Anterior cingulate cortex (tissue), 58 donors: ENCODE measurements around the gene UBAP1.
A peak's percentile ranks its signal among the peaks of the same experiment; 100 is the strongest.
"Not testable (repeated sequence)": the region's sequence is repeated elsewhere in the genome, so short reads cannot be mapped to it uniquely, and the experiment has no call there.

Source experiments
- DNase-seq, 58 donors: peaks; one replicate each; lab custom pipeline; 2025; lab: John Stamatoyannopoulos, UW

Gene UBAP1

DNA sequence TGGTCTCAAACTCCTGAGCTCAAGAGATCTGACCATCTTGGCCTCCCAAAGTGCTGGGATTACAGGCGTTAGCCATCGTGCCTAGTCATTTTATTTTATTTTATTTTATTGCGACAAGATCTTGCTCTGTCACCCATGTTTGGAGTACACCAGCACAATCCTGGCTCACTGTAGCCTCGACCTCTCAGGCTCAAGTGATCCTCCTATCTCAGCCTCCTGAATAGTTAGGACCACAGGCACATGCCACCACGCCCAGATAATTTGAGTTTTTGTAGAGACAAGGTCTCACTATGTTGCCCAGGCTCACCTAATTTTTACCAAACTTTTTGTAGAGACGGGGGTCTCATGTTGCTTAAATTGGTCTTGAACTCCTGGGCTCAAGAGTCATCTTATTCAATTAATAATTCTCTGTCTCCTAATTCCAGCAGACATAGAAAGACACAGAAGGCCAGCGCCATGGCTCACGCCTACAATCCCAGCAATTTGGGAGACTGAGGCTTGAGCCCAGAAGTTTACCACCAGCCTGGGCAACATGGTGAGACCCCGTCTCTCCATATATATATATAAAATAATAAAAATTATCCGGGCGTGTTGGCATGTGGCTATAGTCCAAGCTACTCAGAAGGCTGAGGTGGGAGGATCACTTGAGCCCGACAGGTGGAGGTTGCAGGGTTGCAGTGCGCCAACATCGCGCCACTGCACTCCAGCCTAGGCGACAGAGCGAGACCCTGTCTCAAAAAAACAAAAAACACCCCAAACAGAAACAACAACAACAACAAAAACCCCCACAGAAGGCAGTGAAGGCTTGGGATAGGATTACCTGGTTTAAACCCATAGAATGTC, 1.0 kb upstream of the UBAP1 start:
- no peak for DNase-seq

DNA sequence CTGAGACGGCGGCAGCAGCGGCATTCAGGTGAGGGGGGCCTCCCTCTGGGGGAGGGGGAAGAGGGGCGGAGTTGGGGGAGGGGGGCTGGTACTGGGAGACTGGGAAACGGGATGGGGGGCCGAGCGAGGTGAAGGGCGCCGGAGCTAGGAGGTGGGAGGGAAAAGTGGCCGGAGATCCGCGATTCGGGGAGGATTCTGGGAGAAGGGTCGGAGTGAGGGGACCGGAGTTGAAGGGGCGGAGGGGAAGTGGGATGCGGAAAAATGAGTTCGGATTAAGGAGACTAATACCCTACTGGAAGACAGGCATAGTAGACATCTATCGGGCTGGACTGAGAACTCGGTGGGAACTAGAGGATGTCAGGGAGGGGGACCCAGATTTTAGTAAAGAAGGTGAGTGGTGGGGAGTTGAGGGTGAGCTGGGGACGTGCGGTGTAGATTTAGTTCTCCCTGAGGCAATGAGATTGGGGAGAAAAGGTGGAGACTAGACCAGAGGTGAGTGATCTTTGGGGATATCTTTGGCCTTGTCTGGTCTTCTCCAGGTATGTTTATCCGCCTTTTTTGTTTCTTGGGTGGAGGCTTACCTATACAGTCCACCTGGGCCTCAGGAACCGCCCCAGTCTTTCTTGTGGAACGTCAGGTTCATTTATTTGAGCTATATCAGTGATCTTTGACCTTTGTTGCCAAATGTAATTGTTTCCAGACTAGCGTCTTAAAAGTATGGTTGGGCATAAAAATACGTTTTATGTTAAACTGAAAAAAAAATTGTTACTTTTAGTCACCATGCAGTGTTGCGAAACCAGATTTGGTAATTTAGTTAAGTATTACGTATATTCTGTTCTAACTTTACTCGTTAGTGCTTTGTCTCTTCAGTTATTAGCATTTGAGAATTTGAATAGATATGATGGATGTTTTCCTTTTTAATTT, 632 bp downstream of the UBAP1 start:
- DNase-seq: peak in 7 of 58 donors; percentile 21 to 80 (median 57)

DNA sequence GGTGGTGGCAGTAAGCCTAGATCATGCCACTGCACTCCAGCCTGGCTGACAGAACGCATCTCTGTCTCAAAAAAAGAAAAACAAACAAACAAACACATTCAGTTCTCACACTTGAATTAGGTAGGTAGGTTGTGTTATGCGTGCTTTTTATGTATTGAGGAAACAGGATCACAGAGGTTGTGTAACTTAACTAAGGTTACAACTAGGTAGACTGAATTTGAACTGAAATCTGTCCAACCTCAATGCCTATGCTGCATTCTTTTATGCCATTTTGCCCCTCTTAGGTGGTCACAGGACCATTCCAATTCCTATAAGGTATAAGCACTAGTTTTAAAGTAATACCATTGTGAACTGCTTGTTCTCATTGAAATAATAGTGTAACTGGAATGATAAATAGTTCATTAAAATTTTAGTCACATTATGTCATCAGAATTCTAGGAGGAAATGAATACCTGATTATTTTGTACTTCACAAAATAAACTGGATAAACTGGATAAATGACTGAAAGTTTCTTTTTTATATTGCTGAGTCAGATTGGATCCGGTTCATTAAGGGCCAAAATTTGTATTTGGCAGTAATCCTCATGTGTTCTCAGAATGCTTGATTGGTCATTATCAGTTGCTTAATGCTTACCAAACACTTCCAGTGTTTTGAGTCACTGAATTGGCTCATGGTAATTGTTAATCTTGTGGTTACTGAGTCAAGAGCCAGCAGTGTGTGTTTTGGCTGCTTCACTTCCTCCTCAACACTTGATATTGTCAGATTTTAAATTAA, 7.1 kb downstream of the UBAP1 start:
- peak in 1 of 58 donors; percentile 43 for DNase-seq

DNA sequence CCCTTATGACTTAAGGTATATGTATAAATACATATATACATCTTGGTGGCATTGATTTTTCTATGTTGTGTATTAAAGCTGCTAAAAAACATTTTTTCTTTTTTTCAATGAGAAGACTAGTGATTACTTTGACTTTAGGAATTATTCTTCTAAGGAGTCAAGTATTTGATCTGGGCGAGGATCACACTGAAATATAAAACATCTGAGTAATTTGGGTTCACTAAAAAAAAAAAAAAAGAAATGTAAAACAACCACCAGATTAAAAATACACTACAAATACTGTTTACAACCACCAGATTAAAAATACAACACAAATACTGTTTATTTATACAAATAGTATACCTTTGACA, 9.0 kb downstream of the UBAP1 start:
- no peak for DNase-seq

DNA sequence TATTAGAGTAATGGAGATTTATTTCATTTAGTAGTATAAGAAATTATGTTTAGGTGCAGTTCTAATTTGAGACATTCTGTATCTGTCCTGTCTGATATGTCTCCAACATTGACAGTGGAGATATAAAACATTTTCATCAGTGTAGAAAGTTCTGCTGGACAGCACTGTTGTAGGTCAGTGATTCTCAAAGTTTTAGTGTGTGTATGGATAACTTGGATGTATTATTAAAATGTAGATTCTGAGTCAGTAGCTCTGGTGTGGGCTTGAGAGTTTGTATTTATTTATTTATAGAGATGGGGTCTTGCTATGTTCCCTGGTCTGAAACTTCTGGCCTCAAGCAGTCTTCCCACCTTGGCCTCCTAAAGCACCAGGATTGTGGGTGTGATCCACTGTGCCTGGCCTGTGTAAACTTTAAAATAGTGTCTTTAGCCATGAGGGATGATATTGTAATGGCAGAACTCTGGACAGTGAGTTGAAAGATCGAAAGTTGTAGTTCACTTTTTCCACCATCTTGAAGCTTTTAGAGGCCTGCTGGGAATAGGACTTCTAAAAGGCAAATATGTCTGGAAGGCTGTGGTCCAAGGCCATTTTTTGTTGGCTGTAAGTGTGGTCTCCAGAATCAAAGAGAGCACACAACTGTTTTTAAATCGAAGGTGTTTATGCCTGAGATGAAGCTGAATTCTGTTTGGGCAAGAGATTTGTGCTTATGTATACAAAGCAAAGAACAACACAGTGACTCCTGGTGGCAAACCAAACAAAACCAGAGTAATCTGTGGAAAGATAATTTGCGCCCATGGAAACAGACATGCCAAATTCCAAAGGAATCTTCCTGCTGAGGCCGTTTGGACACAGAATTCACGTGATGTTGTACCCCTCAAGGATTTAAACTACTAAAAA, 12.4 kb downstream of the UBAP1 start:
- DNase-seq: no peak

DNA sequence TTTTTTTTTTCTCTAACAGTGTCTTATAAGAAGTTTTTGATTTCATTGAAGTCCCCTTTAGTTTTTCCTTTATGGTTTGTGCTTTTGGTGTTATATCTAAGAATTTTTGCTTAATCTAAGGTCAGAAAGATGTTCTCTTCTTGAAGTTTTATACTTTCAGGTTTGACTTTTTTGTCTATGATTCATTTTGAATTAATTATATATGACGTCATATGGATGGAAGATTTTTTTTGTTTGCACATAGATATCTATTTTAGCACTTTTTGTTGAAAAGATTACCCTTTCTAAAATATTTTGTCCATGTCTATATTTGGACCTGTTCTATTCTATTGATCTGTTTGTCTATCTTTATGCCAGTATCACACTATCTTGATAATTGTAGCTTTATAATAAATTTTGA, 16.3 kb downstream of the UBAP1 start:
- DNase-seq: no peak

DNA sequence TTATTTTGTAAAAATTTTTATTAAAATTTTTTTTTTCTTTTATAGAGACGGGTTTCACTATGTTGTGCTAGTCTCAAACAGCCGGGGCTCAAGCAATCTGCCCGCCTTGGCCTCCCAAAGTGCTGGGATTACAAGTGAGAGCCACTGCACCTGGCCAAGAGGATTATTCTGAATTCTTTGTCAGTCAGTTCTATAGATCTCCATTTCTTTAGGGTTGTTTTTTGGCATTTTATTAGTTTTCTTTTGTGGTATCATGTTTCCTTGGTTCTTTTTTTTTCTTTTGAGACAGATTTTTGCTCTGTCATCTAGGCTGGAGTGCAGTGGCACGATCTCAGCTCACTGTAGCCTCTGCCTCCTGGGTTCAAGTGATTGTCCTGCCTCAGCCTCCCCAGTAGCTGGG, 18.4 kb downstream of the UBAP1 start:
- not testable (repeated sequence) for DNase-seq

DNA sequence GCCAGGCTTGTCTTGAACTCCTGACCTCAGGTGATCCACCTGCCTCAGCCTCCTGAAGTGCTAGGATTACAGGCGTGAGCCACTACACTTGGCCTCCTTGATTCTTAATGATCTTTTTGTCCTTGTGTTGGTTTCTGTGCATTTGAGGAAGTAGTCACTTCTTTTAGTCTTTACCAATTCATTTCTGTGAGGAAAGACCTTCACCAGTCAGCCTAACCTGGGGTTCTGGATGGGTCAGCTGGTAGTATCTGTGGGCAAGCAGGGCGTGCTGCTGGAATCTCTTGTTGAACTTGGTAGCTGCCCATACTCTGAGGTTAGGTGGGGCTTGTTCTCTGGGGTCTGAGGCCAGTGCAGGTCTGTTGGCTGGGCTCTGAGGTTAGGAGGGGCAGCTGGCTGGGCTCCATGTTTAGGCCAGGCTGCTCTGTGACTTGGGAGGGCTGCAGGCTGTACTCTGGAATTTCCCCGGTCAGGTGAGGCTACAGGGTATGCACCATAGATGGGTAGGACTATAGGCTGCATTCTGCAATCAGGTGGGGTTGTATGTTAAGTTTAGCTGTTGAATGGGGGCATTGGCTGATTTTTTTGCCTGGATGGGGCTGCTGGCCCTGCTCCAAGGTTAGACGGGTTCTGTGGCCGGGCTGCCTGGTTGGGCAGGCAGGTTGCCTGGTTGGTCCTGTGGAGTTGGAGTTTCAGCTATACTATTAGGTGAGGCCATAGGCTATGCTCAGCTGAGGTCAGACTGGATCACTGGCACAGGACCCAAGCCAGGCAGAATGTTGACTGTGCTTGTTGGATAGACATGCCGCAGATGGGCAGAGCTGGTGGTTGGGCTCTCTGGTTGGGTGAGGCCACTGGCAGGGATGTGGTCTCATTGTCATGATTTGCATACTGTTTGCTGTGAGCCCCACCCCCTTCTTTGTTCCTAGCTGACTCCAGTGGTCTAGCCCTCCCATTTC, 19.2 kb downstream of the UBAP1 start:
- no peak for DNase-seq

DNA sequence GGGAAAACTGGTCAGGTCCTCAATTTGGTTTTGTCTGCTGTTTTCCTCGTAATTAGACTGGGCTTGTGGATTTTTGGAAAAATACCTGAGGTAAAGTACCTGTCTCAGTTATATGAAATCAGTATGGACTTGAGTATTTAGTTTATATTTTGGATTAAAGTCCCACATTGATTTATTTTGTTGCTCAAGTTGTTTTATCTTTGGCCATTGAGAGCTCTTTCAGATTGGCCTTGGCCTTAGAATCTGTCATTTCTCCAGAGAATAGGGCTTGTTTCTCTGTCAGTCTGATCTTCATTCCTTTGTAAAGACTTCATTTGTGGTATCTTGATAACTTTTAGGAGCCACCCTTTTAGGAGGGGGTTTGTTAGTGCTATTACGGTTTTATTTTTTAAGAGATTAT, 21.2 kb downstream of the UBAP1 start:
- DNase-seq: no peak

DNA sequence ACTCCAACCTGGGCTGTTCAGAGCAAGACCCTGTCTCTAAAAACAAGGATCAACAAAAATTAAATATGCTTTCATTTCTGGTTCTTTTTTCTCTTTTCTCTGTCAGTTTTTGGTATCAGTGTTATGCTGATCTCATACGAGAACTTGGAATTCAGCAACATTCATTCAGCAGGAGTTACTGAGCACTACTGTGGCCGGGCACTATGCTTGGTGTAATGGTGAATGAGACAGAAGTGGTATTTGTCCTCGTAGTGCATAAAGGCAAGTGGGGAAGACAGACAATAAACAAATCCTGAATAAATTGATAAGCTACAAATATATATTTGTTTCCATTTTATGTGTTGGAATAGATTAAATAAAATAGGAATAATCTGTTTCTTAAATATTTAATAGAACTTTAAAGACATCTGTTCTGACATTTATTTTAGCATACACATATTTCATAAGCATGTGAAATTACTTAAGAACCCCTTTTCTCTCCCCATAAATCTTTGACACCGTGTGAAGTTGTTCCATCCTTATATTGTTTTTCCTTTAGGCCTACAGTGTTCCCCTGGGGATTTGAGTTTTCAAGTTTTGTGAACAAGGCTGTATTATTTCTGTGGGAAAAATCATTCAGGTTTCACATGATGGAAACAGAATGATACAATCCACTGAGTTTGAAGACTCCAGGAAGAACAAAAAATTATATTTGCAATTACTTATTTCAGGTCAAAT, 24.6 kb downstream of the UBAP1 start:
- peak in 3 of 58 donors; percentile 1 to 9 (median 4) for DNase-seq

DNA sequence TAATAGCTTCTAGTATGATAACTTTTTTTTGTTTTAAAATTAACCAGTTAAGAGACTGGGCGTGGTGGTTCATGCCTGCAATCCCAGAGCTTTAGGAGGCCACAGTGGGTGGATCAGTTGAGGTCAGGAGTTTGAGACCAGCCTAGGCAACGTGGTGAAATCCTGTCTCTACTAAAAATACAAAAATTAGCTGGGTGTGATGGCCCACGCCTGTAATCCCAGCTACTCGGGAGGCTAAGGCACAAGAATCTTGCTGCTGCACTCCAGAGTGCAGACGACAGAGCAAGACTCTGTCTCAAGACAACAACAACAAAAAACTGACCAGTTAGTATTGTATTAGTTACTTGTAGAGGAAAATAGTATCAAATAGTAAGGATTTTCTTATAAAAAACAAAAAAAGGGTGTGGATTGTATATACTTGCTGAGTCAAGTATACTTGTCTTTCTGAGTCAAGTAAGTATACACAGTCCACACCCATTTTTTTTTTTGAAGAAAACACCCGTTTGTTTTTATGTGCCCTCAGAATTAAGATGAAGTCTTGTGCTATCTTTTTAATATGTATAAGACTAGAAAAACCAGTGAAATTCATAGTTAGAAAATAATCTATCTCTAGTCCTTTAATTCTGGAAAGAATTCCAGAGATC, 25.3 kb downstream of the UBAP1 start:
- no peak for DNase-seq

DNA sequence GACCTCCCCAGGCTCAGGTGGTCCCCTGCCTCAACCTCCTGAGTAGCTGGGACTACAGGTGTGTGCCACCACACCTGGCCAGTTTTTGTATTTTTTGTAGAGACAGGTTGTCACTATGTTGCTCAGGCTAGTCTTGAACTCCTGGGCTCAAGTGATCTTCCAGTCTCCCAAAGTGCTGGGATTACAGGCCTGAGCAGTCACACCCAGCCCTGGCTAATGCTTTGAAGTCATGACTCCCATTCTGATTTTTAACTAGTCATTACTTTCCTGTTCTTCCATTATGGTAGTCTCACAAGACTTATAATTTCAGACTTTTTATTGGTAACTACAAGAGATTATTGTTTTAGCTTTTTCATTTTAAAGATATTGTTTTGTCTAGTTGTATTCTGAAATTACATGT, 26.3 kb downstream of the UBAP1 start:
- no peak for DNase-seq

DNA sequence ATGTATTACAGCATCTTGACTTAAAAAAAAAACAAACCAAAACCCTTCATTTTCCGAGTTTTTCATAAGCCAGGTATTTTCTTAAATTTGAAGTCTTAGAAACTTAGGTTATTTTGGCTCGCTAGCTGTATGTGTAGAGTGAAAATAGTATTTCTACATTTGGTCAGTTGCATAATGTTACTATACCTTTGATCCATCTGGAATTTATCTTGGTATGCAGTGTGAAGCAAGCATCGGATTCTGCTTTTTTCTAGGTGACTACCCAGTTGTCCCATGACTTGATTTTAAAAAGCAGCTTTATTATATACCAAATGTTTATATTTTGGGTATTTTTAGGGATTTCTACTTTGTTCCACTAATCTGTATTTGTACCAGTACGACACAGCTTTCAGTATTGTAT, 27.7 kb downstream of the UBAP1 start:
- no peak for DNase-seq

DNA sequence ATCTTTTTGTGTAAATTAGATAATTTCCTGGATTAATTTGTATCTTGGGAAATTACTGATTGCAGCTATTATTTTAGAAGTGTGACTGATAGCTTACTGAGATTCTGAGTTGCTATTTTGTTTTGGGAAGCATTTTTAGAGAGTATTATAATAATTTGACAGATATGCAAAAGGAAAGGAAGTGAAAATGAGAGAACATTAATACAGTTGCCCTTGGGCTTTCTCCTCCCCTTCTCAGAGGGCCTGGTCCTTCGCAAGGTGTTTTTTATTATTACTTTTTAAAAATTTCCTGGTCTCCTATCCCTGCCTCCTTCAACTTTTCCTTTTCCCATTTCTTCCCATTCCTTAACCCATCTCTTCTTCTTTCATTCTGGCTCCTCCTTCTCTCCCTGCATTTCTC, 32.6 kb downstream of the UBAP1 start:
- DNase-seq: no peak

DNA sequence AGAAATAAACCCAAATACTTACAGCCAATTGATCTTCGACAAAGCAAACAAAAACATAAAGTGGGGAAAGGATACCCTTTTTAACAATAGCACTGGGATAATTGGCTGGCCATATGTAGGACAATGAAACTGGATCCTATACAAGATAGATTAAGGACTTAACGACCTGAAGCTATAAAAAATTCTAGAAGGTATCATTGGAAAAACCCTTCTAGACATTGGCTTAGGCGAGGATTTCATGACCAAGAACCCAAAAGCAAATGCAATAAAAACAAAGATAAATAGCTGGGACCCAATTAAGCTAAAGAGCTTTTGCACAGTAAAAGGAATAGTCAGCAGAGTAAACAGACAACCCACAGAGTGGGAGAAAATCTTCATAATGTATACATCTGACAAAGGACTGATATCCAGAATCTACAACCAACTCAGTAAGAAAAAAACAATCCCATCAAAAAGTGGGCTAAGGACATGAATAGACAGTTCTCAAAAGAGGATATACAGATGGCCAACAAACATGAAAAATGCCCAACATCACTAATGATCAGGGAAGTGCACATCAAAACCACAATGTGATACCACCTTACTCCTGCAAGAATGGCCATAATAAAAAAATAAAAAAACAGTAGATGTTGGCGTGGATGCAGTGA, 35.6 kb downstream of the UBAP1 start:
- not testable (repeated sequence) for DNase-seq

DNA sequence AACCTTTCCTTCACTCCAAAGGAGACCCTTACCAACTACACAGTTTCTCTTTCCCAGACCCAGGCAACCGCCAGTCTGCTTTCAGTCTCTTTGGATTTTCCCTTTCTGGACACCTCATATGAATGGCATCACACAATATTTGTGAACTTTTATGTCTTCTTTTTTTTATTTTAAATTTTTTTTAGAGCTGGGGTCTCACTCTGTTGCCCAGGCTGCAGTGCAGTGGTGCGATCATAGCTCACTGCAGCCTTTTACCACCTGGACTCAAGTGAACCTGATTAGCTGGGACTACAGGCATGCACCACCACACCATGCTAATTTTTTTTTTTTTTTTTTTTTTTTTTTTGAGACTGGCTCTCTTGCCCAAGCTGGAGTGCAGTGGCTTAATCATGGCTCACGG, 37.5 kb downstream of the UBAP1 start:
- no peak for DNase-seq

DNA sequence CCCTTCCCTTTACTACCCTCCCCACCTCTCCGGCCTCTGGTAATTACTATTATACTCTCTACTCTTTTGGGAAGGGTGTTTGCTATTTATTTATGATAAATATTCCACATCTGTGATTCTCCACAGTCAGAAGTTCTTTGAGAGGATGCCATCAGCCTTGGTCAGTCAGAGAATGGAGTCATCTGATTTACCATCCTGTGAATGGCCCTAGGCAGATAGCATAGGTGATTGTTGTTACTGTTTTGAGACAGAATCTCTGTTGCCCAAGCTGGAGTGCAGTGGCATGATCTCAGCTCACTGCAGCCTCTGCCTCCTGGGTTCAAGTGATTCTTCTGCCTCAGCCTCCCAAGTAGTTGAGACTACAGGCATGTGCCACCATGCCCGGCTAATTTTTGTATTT, 38.2 kb downstream of the UBAP1 start:
- not testable (repeated sequence) for DNase-seq
